Activated CD4-positive, alpha-beta T cell treated with anti-CD3 and anti-CD28 coated beads, Interleukin-2, amount 10 ng/mL, durations not matched to agents 24 days and 14 days (primary cell): Measurements from ENCODE around the gene DMRTB1. TPM values are rescaled to one million over a fixed set of nuclear protein-coding genes. Genes with fewer than 3 reads are reported as not detected.

Experiments
- DNase-seq: peaks from one replicate; pipeline ENCODE4 v3.0.0; 2022
- H3K27ac Mint-ChIP-seq: one replicate; pipeline ENCODE4 v1.8.0; 2022; ENCODE audit warnings: mild to moderate bottlenecking, mixed read lengths
- H3K27me3 Mint-ChIP-seq: one replicate; pipeline ENCODE4 v1.8.0; 2022; ENCODE audit warnings: mixed read lengths
- H3K36me3 Mint-ChIP-seq: one replicate; pipeline ENCODE4 v1.8.0; 2022; ENCODE audit warnings: low read depth, mild to moderate bottlenecking, mixed read lengths
- H3K4me1 Mint-ChIP-seq: one replicate; pipeline ENCODE4 v1.8.0; 2021; ENCODE audit warnings: mixed read lengths
- H3K4me3 Mint-ChIP-seq: one replicate; pipeline ENCODE4 v1.8.0; 2022; ENCODE audit warnings: mild to moderate bottlenecking, moderate library complexity, mixed read lengths
- H3K9me3 Mint-ChIP-seq: one replicate; pipeline ENCODE4 v1.8.0; 2021; ENCODE audit warnings: mixed read lengths
- intact Hi-C: fragments of 100-400 bp; cut with micrococcal nuclease; formaldehyde crosslinking; loops from one replicate; pipeline ENCODE4 v1.15.1; 2023
- total RNA-seq: library from RNA; stranded (reverse); gene quantifications from 2 replicates; pipeline ENCODE4 v1.2.3, GENCODE V29; 2022

Gene DMRTB1
- total RNA-seq, 1 donor from 2014 or later = not detected

GRCh38 chr1:53499257-53500203, 40.3 kb downstream of the DMRTB1 start:
- intact Hi-C loops = no loop called here
- H3K27ac Mint-ChIP-seq = no peak overlapping the region
- H3K36me3 Mint-ChIP-seq = no peaks in the 10 kb centered on the region
- no peaks in the 10 kb centered on the region for H3K9me3 Mint-ChIP-seq
- peaks cover 3% of the 10 kb centered on the region for H3K4me1 Mint-ChIP-seq
- DNase-seq = no peak
- H3K4me3 Mint-ChIP-seq = no peak overlapping the region
- no peaks in the 10 kb centered on the region for H3K27me3 Mint-ChIP-seq

DNA sequence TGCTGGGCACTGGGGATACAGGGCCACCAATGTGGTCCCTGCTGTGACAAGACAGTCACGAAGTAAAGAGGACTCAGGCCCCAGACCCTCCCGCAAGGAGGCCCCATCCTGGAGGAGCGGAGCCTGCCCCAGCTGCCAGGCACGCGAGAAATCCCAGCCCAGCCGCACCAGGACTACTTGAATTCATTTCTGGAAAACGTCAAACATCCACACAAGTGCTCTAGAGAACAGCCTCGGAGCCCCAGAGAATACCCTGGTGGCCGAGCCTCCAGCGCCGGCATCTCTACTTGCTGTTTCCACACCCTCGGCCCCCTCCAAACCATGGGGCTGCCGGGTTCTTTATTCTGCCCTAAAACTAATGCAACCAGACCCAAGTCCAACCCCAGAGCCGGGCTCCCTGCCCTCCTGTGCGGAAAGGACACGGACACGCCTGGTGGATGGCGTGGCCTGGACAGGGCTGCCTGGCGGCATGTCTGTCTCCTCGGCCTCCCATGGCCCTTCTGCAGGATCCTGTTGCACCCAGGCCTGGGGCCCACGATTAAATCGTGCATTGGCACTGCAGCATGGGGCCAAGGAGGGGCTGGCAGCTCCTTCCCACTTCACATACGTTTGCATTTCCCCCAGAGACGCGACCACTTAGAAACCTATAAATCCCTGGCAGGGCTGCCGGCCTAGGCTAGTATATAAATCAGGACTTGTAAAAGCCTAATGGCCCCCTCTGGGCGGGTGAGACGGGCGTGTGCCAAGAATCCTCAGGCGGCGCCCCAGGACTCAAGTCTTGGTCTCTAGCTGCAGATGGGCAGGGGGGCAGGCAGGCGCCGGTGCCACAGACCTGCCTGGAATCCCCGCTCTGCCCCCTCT, 41.2 kb downstream of the DMRTB1 start:
- DNase-seq = no peak
- intact Hi-C loops = no loop called here
- Mint-ChIP-seq H3K4me3 (no peak overlapping the region), H3K4me1 (peaks cover 3% of the 10 kb centered on the region), H3K27me3 (no peaks in the 10 kb centered on the region), H3K36me3 (no peaks in the 10 kb centered on the region), H3K27ac (no peak overlapping the region), H3K9me3 (no peaks in the 10 kb centered on the region)

DNA sequence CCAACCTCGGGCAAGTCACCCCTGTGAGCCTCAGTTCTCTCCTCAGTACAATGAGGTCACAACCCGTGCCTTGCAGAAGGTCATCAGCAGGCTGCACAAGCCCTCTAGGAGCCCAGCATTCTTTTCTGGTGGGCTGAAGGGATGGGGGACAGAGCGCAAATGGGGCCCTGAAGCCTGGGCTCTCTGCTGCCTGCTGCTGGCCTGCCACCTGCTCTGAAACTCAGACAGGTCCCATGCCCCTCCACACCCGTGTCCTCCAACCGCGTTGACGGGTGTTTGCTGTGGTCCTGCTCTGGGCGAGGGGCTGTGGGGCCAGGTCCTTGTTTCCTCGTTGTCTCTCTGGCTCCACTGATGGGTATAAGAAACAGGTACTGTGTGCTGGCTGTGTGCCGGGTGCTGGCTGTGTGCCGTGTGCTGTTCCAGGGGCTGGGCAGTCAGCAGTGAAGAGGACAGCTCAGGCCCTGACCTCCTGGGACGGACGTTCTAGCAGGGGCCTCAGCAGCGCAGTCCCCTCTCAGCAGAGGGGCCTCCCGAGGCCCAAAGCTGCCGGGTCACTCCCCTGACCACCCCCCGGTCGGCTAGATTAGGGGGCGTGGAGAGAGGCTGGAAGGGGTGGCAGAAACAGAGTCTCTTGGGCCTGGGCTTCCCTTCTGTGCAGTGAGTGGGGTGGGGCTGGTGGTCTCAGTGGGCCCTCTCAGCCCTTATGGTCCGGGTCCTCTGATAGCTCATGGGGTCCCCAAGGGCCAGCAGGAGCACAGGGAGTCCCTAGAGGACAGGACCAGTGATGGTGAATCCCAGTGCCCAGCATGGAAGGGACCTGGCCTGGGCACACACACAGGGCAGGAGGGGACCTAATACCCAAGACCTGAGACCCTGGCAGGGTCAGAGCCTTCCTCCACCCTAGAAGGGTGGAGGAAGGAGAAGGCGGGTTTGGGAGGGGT, 42.1 kb downstream of the DMRTB1 start:
- no peak overlapping the region for H3K4me3 Mint-ChIP-seq
- intact Hi-C loops = no loop called here
- peaks cover 3% of the 10 kb centered on the region for H3K4me1 Mint-ChIP-seq
- DNase-seq = no peak
- no peak overlapping the region for H3K27ac Mint-ChIP-seq
- H3K36me3 Mint-ChIP-seq = no peaks in the 10 kb centered on the region
- no peaks in the 10 kb centered on the region for H3K27me3 Mint-ChIP-seq
- no peaks in the 10 kb centered on the region for H3K9me3 Mint-ChIP-seq

GRCh38 chr1:53502641-53503432, 43.6 kb downstream of the DMRTB1 start:
- no peaks in the 10 kb centered on the region for H3K36me3 Mint-ChIP-seq
- H3K9me3 Mint-ChIP-seq = no peaks in the 10 kb centered on the region
- peaks cover 3% of the 10 kb centered on the region for H3K4me1 Mint-ChIP-seq
- intact Hi-C loops = no loop called here
- no peak overlapping the region for H3K4me3 Mint-ChIP-seq
- H3K27me3 Mint-ChIP-seq = no peaks in the 10 kb centered on the region
- H3K27ac Mint-ChIP-seq = no peak overlapping the region
- no peak for DNase-seq

GRCh38 chr1:53503433-53504217, 44.4 kb downstream of the DMRTB1 start:
- intact Hi-C loops = no loop called here
- Mint-ChIP-seq H3K27ac (no peak overlapping the region), H3K4me3 (no peak overlapping the region), H3K27me3 (no peaks in the 10 kb centered on the region), H3K36me3 (no peaks in the 10 kb centered on the region), H3K4me1 (peaks cover 3% of the 10 kb centered on the region), H3K9me3 (no peaks in the 10 kb centered on the region)
- no peak for DNase-seq

DNA sequence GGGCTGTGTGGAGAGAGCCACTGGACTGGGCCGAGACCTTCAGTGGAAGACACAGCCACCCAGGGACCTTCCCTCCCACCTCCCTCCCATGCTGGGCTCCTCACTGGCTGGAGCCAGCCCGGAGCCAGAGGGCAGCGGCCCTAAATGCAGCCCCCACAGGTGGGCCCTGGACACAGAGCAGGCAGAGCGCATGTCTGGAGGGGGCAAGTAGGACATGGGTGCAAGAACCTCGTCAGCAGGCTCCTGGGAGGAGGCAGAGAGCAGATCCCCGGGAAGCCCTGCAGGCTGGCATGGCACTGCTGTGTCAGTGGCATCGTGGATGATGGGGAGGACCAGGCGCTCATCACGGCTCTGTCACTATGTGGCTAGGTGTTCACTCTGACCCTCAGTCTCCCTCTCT, 45.7 kb downstream of the DMRTB1 start:
- Mint-ChIP-seq H3K36me3 (no peaks in the 10 kb centered on the region), H3K4me1 (no peaks in the 10 kb centered on the region), H3K27me3 (no peaks in the 10 kb centered on the region), H3K27ac (no peak overlapping the region), H3K4me3 (no peak overlapping the region), H3K9me3 (no peaks in the 10 kb centered on the region)
- intact Hi-C loops = no loop called here
- no peak for DNase-seq

DNA sequence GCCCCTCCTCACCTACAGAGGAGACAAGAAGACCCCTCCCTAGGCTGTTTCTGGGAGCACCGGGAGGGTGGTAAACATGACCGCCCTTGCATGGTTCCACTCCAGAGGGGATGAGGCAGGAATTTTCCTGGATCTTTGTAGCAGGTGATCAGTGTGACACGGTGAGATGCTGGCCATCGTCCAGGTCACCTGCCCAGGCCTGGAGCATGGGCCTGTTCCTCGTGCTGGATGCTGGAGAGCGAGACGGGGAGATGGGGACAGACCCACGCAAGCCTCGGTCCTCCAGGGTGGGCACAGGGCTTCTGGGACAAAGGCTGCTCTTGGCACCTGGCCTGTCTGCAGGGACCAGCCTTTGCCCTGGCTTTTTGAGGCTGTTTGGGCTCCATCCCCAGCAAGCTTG, 46.2 kb downstream of the DMRTB1 start:
- H3K27me3 Mint-ChIP-seq = no peaks in the 10 kb centered on the region
- no peak overlapping the region for H3K27ac Mint-ChIP-seq
- H3K9me3 Mint-ChIP-seq = no peaks in the 10 kb centered on the region
- no peaks in the 10 kb centered on the region for H3K4me1 Mint-ChIP-seq
- H3K4me3 Mint-ChIP-seq = no peak overlapping the region
- intact Hi-C loops = no loop called here
- no peaks in the 10 kb centered on the region for H3K36me3 Mint-ChIP-seq
- no peak for DNase-seq

GRCh38 chr1:53505891-53506290, 46.7 kb downstream of the DMRTB1 start:
- no peaks in the 10 kb centered on the region for H3K27me3 Mint-ChIP-seq
- no peaks in the 10 kb centered on the region for H3K4me1 Mint-ChIP-seq
- DNase-seq = no peak
- no peaks in the 10 kb centered on the region for H3K36me3 Mint-ChIP-seq
- no peaks in the 10 kb centered on the region for H3K9me3 Mint-ChIP-seq
- no peak overlapping the region for H3K4me3 Mint-ChIP-seq
- H3K27ac Mint-ChIP-seq = no peak overlapping the region
- intact Hi-C loops = no loop called here

GRCh38 chr1:53506355-53507050, 47.3 kb downstream of the DMRTB1 start:
- Mint-ChIP-seq H3K4me3 (no peak overlapping the region), H3K9me3 (no peaks in the 10 kb centered on the region), H3K36me3 (no peaks in the 10 kb centered on the region), H3K4me1 (no peaks in the 10 kb centered on the region), H3K27me3 (no peaks in the 10 kb centered on the region), H3K27ac (no peak overlapping the region)
- intact Hi-C loops = no loop called here
- no peak for DNase-seq

DNA sequence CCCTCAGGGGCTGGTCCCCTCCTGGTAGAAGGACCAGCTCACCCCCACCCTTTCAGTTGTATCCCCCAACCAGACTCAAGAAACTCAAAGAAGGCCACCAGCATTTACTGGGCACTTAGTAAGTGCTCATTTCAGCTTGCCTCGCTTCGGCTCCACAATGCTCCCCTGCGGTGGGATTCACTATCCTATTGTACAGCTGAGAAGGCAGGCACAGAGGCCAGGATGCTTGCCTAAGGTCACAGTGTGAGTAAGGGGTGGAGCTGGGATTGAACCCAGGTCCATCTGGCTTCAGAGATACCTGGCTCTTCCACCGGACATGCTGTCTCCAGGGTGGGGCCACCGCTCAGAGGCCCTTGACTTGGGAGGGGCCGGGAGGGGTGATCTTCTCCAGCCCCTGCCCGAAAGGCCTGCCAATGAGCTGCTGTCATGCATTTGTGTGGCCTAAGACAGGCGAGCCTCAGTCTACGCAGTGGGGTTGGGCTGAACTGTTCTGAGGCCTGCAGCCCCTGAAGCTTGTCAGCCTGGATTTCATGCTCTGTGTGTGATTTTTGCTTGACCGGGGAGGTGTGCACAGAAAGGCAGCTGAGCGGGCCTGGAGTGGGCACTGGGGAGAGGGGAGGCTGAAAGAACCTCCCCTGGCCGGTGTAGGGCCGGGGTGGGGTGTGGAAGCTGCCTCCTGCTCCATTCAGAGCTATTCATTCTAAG, 48.1 kb downstream of the DMRTB1 start:
- no peaks in the 10 kb centered on the region for H3K27me3 Mint-ChIP-seq
- intact Hi-C loops = no loop called here
- H3K27ac Mint-ChIP-seq = no peak overlapping the region
- DNase-seq = no peak
- H3K36me3 Mint-ChIP-seq = no peaks in the 10 kb centered on the region
- H3K4me3 Mint-ChIP-seq = no peak overlapping the region
- no peaks in the 10 kb centered on the region for H3K9me3 Mint-ChIP-seq
- H3K4me1 Mint-ChIP-seq = no peaks in the 10 kb centered on the region

DNA sequence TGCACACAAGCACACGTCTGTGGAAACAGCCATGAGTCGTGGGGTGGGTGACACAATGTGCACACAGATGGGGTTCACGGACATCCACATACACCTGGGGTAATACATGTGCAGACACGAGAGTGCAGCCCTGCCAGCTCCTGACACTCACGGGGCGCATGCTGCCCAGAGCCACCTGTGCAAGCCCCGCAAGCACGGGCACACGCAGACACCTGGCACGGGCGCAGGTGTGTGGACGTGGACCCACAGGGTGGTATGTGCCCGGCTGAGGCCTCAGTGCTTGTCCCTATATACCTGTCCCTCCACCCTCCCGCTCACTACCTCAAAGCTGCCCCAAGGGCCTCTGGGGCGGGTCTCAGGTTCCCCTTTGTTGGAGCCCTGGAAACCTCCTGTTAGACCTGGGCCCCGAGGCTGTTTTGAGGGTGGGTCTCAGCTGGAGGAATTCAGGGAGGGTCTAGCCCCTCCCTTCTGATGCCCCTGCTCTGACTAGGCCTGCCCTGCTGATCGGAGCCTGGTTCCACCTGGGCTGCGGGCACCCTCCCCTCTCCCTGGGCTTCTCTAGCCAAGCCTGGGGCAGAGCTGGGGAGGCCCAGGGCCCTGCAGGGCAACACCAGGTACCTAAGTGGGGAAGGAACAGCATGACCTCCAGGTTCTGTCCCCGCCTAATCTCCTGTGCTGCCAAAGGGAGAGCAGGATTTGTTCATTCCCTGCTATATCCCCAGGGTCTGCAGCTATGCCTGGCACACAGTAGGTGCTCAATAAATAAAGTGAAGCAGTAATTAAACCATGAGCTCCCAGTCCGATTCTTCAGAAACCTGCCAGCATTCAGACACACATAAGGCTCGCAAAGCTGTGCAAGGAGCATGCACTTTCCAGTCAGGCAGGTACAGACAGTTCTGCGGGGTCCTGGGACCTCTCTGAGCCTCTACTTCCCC, 49.1 kb downstream of the DMRTB1 start:
- H3K27me3 Mint-ChIP-seq = no peaks in the 10 kb centered on the region
- no peak overlapping the region for H3K4me3 Mint-ChIP-seq
- no peaks in the 10 kb centered on the region for H3K4me1 Mint-ChIP-seq
- H3K36me3 Mint-ChIP-seq = no peaks in the 10 kb centered on the region
- no peak for DNase-seq
- H3K9me3 Mint-ChIP-seq = no peaks in the 10 kb centered on the region
- intact Hi-C loops = no loop called here
- no peak overlapping the region for H3K27ac Mint-ChIP-seq
